B cell (primary cell): ENCODE data around the gene ELFN1.

Experiments used
- CTCF ChIP-seq: fragments of 200-600 bp; IDR thresholded peaks from one replicate; pipeline ENCODE4 v1.8.0; 2022; ENCODE audit warnings: antibody characterized with exemption, mild to moderate bottlenecking
- EZH2 ChIP-seq: IDR thresholded peaks from 2 replicates; pipeline ENCODE4 v1.6.1; 2012; ENCODE audit warnings: borderline replicate concordance, low read depth, mild to moderate bottlenecking, moderate library complexity, low read length; ENCODE audit not compliant: insufficient read depth, poor library complexity, severe bottlenecking

- TF ChIP-seq CTCF, result no peak
- no peak for TF ChIP-seq EZH2
These were observed 769 bp upstream of the ELFN1 start for GRCh38 chr7:1669064-1669951.
